ENCODE results near the gene CAB39L.
"Not testable (repeated sequence)": the region's sequence is repeated elsewhere in the genome, so short reads cannot be mapped to it uniquely, and the experiment has no call there.

The CAB39L gene

GRCh38 chr13:49305792-49306425 lies 138.0 kb downstream of the CAB39L start:
- DNase-seq, result no peak

GRCh38 chr13:49304763-49305700 lies 138.8 kb downstream of the CAB39L start:
- DNase-seq, result no peak

GRCh38 chr13:49304356-49304755 lies 139.5 kb downstream of the CAB39L start:
- no peak for DNase-seq

- DNase-seq, result no peak
Measured at GRCh38 chr13:49303533-49304252, 140.2 kb downstream of the CAB39L start.

- no peak for DNase-seq
Measured at GRCh38 chr13:49302817-49303216, 141.0 kb downstream of the CAB39L start.

GRCh38 chr13:49302222-49302621 lies 141.6 kb downstream of the CAB39L start:
- no peak for DNase-seq

- peak; percentile 45 for DNase-seq
Measured at GRCh38 chr13:49300739-49301589, 142.9 kb downstream of the CAB39L start.

- no peak for DNase-seq
Measured at GRCh38 chr13:49300276-49300675, 143.6 kb downstream of the CAB39L start.

- DNase-seq, result no peak
Measured at GRCh38 chr13:49298903-49299605, 144.8 kb downstream of the CAB39L start.

- no peak for DNase-seq
Measured at GRCh38 chr13:49298416-49298815, 145.4 kb downstream of the CAB39L start.

- DNase-seq, result no peak
Measured at GRCh38 chr13:49297338-49297737, 146.5 kb downstream of the CAB39L start.

GRCh38 chr13:49296659-49297058 lies 147.2 kb downstream of the CAB39L start:
- DNase-seq, result no peak

GRCh38 chr13:49295244-49295643 lies 148.6 kb downstream of the CAB39L start:
- DNase-seq, result no peak

- not testable (repeated sequence) for DNase-seq
Measured at GRCh38 chr13:49294723-49295122, 149.1 kb downstream of the CAB39L start.

GRCh38 chr13:49292742-49293486 lies 150.9 kb downstream of the CAB39L start:
- DNase-seq, result no peak

- DNase-seq, result no peak
Measured at GRCh38 chr13:49288458-49288857, 155.4 kb downstream of the CAB39L start.

GRCh38 chr13:49287995-49288394 lies 155.9 kb downstream of the CAB39L start:
- no peak for DNase-seq

GRCh38 chr13:49279885-49280284 lies 164.0 kb downstream of the CAB39L start:
- no peak for DNase-seq

- DNase-seq, result no peak
Measured at GRCh38 chr13:49279112-49279511, 164.8 kb downstream of the CAB39L start.

GRCh38 chr13:49278211-49278610 lies 165.7 kb downstream of the CAB39L start:
- no peak for DNase-seq

- DNase-seq, result no peak
Measured at GRCh38 chr13:49272296-49272695, 171.6 kb downstream of the CAB39L start.
